ENCODE results near the gene ADAP1.

DNA sequence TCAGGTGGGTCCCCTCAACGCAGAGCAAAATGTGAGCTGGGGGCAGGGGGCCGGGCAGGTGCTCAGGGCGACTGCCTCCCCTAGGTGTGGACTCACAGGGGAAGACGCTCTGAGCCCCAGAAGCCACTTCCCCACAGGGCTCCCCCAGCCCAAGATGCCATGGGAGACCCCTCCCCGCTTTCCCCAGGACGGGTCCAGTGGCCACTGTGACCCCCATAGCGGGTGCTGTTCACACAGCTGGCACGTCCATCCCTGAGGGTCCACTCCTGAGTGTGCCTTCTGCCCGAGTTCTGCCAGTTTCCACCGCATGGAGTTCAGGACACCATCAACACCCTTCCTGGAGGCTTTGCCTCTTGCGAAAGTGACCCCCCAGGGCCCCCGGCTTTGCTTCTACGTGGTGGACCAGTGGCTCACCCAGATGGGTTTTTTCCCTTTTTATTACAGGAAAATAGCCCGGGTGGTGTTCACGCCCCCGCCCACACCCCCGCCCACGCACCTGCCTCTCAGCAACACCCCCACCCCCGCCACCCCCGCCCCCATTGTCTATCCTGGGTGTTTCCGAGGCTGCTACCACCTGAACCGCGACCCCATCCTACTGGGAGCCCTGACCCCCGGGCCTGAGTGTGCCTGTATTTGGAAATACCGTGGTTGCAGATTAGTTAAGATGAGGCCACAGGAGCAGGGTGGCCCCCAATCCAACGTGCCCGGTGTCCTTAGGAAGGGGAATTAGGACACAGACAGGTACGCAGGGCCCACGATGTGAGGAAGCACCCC, 32.0 kb downstream of the ADAP1 start:
- no peak for TF ChIP-seq POLR2AphosphoS5 (IDR thresholded peaks at IDR 0.05; ENCODE audit: low read depth, low read length)
- TF ChIP-seq POLR2A (IDR thresholded peaks at IDR 0.05; ENCODE audit: insufficient read depth in 1 of 2, low read depth in 2 of 2, low read length in 2 of 2), result no peak
- TF ChIP-seq, protein P1, sequence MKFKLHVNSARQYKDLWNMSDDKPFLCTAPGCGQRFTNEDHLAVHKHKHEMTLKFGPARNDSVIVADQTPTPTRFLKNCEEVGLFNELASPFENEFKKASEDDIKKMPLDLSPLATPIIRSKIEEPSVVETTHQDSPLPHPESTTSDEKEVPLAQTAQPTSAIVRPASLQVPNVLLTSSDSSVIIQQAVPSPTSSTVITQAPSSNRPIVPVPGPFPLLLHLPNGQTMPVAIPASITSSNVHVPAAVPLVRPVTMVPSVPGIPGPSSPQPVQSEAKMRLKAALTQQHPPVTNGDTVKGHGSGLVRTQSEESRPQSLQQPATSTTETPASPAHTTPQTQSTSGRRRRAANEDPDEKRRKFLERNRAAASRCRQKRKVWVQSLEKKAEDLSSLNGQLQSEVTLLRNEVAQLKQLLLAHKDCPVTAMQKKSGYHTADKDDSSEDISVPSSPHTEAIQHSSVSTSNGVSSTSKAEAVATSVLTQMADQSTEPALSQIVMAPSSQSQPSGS (CRISPR knock-in tag; IDR thresholded peaks at IDR 0.05), result no peak
- no peak for TF ChIP-seq PTBP1 (IDR thresholded peaks at IDR 0.05; ENCODE audit: low read depth, low read length, poor library complexity, severe bottlenecking)
- no peak for TF ChIP-seq SRF (IDR thresholded peaks at IDR 0.05; ENCODE audit: low read depth, low read length)
- no peak for TF ChIP-seq ZNF337 (CRISPR knock-in tag; IDR thresholded peaks at IDR 0.05; ENCODE audit: borderline replicate concordance, low read depth)
- TF ChIP-seq ZNF577 (CRISPR knock-in tag; IDR thresholded peaks at IDR 0.05; ENCODE audit: borderline replicate concordance, low read depth), result no peak
